ENCODE measurements around the gene AQP2.

The AQP2 gene

DNA sequence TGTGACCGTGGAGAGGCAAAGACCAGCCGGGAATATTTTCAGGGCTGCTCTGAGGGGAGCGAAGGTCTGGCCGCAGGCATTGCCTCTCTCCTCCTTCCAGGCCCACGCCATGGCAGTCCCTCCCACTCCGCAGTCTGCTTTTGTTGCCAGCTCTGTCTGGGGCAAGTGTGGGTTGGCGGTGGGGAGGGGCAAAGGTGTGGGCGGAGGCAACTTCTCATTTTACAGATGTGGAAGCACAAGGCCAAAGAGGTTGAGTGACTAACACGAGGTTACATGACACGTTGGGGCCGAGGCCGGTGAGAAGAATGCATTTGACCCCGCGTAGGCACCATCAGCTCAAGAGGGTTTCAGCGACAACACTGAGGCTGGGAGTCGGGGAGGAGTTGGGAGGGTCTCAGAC lies 40.7 kb upstream of the AQP2 start:
- no peak for TF ChIP-seq EZH2phosphoT487 (IDR thresholded peaks at IDR 0.05; ENCODE audit: borderline replicate concordance, low read length)
- TF ChIP-seq, protein P1, sequence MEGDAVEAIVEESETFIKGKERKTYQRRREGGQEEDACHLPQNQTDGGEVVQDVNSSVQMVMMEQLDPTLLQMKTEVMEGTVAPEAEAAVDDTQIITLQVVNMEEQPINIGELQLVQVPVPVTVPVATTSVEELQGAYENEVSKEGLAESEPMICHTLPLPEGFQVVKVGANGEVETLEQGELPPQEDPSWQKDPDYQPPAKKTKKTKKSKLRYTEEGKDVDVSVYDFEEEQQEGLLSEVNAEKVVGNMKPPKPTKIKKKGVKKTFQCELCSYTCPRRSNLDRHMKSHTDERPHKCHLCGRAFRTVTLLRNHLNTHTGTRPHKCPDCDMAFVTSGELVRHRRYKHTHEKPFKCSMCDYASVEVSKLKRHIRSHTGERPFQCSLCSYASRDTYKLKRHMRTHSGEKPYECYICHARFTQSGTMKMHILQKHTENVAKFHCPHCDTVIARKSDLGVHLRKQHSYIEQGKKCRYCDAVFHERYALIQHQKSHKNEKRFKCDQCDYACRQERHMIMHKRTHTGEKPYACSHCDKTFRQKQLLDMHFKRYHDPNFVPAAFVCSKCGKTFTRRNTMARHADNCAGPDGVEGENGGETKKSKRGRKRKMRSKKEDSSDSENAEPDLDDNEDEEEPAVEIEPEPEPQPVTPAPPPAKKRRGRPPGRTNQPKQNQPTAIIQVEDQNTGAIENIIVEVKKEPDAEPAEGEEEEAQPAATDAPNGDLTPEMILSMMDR (IDR thresholded peaks at IDR 0.05; ENCODE audit: low read depth, low read length, poor library complexity, severe bottlenecking), result no peak
- no peaks in the 10 kb centered on the region for H3K9me2 ChIP-seq (replicated peaks; ENCODE audit: control insufficient read depth, low read length)
- H3K27me3 ChIP-seq (ENCODE audit: control insufficient read depth, low read length), result peaks cover 3% of the 10 kb centered on the region; the same call in 1 of the 2 replicates
- H3K9me3 ChIP-seq (ENCODE audit: control insufficient read depth, insufficient read depth, low read length), result no peaks in the 10 kb centered on the region
- H3K4me1 ChIP-seq (ENCODE audit: control insufficient read depth, low read length), result no peaks in the 10 kb centered on the region
- no peaks in the 10 kb centered on the region for H4K20me1 ChIP-seq (ENCODE audit: control insufficient read depth, insufficient read depth, low read depth, low read length)
- H3K27ac ChIP-seq (ENCODE audit: low read depth, low read length), result no peak overlapping the region
- H3K79me2 ChIP-seq (ENCODE audit: control insufficient read depth, low read length), result no peaks in the 10 kb centered on the region
- no peak overlapping the region for H3K4me3 ChIP-seq (ENCODE audit: low read length)
- H3K36me3 ChIP-seq (ENCODE audit: control insufficient read depth, low read length), result no peaks in the 10 kb centered on the region
- H3F3A ChIP-seq (ENCODE audit: control insufficient read depth, insufficient read depth), result no peaks in the 10 kb centered on the region
- no peak overlapping the region for H3K4me2 ChIP-seq (ENCODE audit: low read length)

DNA sequence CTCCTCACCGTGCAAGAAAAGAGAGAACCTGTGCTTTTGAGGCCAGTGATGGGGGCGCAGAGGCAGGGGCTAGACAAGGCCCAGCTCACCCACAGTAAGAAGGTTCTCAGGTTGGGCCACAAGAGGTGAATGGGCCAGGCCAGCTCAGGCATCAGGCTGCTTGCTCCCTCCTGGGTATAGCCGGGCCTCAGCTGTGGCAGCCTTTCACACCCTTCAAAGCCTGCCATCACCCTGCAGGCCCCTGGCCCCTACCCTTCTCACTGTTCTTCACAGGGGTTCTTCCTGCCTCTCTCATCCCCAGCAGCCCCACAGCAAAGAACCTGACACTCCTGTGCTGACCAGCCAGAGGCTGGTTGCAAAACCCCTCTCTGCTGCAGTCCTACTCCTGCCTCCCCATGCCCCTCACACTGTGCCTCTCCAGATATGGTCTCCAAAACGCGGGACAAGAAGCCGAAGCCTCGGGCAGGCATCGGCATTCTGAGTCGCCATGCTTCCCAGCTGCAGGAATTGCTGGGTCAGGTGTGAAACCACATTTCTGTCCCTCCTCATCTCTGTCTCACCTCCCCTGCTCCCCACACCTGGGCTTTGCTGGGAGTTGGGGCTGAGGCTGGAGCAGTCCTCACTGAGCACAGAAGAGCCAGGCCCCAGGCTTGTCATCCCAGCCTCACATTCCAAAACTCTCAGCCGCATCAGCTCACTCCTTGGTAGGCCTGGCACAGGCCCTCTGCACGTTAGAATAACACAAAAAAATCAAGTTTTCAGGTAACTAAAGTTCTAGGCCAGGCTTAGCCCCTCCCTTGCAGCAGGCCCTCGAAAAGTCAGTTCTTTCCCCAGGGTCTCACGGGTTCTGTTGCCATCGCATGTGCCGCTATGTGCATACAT lies 40.0 kb upstream of the AQP2 start:
- Histone ChIP-seq H3K4me1 (ENCODE audit: control insufficient read depth, low read length) (no peaks in the 10 kb centered on the region), H3K27ac (ENCODE audit: low read depth, low read length) (no peak overlapping the region), H3K4me2 (ENCODE audit: low read length) (no peak overlapping the region), H3K27me3 (ENCODE audit: control insufficient read depth, low read length) (peaks cover 3% of the 10 kb centered on the region; the same call in 1 of the 2 replicates), H3K9me3 (ENCODE audit: control insufficient read depth, insufficient read depth, low read length) (no peaks in the 10 kb centered on the region), H3F3A (ENCODE audit: control insufficient read depth, insufficient read depth) (no peaks in the 10 kb centered on the region), H4K20me1 (ENCODE audit: control insufficient read depth, insufficient read depth, low read depth, low read length) (no peaks in the 10 kb centered on the region), H3K36me3 (ENCODE audit: control insufficient read depth, low read length) (no peaks in the 10 kb centered on the region), H3K9me2 (replicated peaks; ENCODE audit: control insufficient read depth, low read length) (no peaks in the 10 kb centered on the region), H3K4me3 (ENCODE audit: low read length) (no peak overlapping the region), H3K79me2 (ENCODE audit: control insufficient read depth, low read length) (no peaks in the 10 kb centered on the region)
- TF ChIP-seq, protein P1 (IDR thresholded peaks at IDR 0.05; ENCODE audit: low read depth, low read length, poor library complexity, severe bottlenecking), result no peak
- no peak for TF ChIP-seq EZH2phosphoT487 (IDR thresholded peaks at IDR 0.05; ENCODE audit: borderline replicate concordance, low read length)

GRCh38 chr12:49911213-49911605 lies 39.3 kb upstream of the AQP2 start:
- no peaks in the 10 kb centered on the region for H3K79me2 ChIP-seq (ENCODE audit: control insufficient read depth, low read length)
- no peaks in the 10 kb centered on the region for H3K4me1 ChIP-seq (ENCODE audit: control insufficient read depth, low read length)
- no peak overlapping the region for H3K27ac ChIP-seq (ENCODE audit: low read depth, low read length)
- no peak overlapping the region for H3K4me2 ChIP-seq (ENCODE audit: low read length)
- no peaks in the 10 kb centered on the region for H3K9me2 ChIP-seq (replicated peaks; ENCODE audit: control insufficient read depth, low read length)
- no peak overlapping the region for H3K4me3 ChIP-seq (ENCODE audit: low read length)
- H3K9me3 ChIP-seq (ENCODE audit: control insufficient read depth, insufficient read depth, low read length), result no peaks in the 10 kb centered on the region
- no peaks in the 10 kb centered on the region for H3K36me3 ChIP-seq (ENCODE audit: control insufficient read depth, low read length)
- H3F3A ChIP-seq (ENCODE audit: control insufficient read depth, insufficient read depth), result no peaks in the 10 kb centered on the region
- peaks cover 3% of the 10 kb centered on the region; the same call in 1 of the 2 replicates for H3K27me3 ChIP-seq (ENCODE audit: control insufficient read depth, low read length)
- H4K20me1 ChIP-seq (ENCODE audit: control insufficient read depth, insufficient read depth, low read depth, low read length), result no peaks in the 10 kb centered on the region
- TF ChIP-seq EZH2phosphoT487 (IDR thresholded peaks at IDR 0.05; ENCODE audit: borderline replicate concordance, low read length), result no peak
- TF ChIP-seq, protein P1 (IDR thresholded peaks at IDR 0.05; ENCODE audit: low read depth, low read length, poor library complexity, severe bottlenecking), result no peak
